Stimulated activated CD4-positive, alpha-beta T cell treated with anti-CD3 and anti-CD28 coated beads, Interleukin-12 subunit alpha, Interleukin-12 subunit beta, amount 100 ng/mL, for 4 hours (primary cell): ENCODE results near the gene TMEM89.
A peak's percentile ranks its signal among the peaks of the same experiment; 100 is the strongest.

ENCODE experiments used
- DNase-seq: peaks from one replicate; pipeline ENCODE4 v3.0.0-alpha.2; 2020

TMEM89 gene

GRCh38 chr3:48641396-48641795 is 19.8 kb upstream of the TMEM89 start:
- no peak for DNase-seq

GRCh38 chr3:48639944-48640606 is 18.5 kb upstream of the TMEM89 start:
- DNase-seq: no peak

- no peak for DNase-seq
These were observed 15.7 kb upstream of the TMEM89 start for GRCh38 chr3:48637305-48637704.

DNA sequence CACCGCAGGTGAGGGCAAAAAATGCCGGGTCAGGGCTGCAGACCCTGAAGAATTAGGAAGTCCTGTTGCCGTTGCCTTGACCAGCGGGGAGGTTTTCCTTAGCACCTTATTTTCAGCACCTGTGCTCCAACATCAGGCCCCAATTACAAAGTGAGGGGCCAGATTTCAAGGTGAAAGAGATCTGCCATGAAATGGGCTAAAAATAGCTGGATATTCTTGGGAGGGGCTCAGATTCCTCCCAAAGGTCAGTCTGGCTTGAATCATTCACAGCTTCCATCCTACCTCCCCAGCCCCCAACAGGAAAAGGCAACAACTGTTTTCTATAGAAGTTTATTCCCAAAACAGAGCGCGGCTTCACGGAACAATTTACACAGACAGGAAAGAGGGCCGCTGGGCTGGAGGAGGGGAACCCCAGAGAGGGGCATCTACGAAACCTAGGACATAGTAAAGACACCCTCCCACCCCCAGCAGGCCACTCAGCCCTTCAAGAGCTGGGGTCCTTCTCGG is 14.6 kb upstream of the TMEM89 start:
- DNase-seq: no peak

DNA sequence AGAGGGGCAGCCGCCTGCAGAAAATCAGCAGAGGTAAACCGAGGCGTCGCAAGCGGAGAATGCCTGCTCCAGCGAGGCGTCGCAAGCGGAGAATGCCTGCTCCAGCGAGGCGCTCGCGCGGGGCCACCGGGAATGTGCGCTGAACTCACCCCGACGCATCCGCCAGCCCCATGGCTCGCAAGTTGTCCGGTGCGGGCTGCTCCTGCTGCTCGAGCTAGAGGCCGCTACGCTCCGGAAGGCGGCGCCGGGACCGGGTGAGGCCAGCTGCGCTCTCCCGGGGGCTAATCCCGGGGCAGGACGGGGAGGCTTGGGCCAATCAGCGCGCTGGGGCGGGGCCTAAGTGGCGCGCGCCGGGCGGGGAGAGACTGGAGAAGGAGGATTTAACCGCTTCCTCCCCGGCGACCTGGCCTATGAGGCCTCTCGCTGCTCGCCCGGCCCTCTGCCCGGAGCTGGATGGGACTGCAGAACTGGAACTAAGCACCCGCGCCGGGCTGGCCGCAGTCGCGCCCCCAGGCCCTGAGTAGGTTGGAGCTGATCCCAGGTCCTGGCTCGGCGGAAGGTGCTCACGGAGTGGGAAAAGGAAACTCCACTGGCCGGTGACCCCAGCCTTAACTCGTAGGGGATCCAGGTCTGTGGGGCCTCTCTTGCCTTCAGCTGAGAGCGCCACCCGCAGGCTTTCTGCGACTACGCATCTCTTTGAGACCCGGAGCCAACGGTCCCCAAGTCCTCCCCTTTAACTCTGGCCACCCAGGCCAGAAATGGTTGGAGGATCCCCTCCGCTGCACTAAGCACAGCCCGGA is 13.9 kb upstream of the TMEM89 start, which contains the start of gene SLC26A6:
SLC26A6 (minus strand) TSS at position 240 of the 800 bp plus-strand sequence; CDS start at position 172, 68 bp downstream.
- peak; percentile 94 for DNase-seq

GRCh38 chr3:48634661-48635221 is 13.2 kb upstream of the TMEM89 start:
- peak; percentile 58 for DNase-seq

DNA sequence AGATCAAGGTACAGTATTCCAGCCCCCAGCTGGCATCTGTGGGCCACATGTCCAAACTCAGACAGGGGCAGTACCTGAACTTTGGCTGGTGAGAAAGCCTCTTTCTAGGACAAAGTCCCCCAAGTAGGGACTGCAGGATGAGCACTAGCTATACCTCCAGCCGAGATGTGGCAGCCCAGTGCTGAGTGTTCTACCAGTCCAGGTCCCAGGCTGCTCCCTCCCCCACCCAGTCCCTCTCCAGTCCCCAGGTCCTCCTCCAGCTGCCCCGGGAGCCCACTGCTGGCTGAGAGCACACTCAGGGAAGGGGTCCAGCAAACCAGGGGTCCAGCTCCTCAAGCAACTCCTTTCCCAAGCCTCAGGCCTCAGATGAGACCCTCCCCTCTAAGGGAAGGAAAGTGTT is 12.2 kb upstream of the TMEM89 start:
- no peak for DNase-seq

- no peak for DNase-seq
These were observed 11.7 kb upstream of the TMEM89 start for GRCh38 chr3:48633256-48633655.

- no peak for DNase-seq
These were observed 10.2 kb upstream of the TMEM89 start for GRCh38 chr3:48631516-48632448.

GRCh38 chr3:48630833-48631232 is 9.3 kb upstream of the TMEM89 start:
- DNase-seq: no peak

DNA sequence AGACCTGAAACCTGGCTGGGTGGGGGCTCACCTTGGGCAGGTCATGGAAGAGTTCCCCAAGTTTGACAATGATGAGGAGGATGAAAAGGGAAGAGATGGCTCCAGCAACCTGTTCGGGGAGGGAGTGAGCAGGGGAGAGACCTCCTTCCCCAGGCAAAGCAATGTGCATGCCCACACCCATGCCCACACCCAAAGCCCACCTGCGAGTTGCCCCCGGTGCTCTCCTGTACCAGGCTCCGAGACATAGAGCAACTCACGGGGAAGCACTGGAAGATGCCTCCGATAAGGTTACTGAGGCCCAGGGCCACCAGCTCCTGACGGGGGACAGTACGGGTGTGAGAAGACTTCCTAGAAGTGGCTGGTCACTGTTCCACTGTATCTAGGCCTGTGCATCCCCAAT is 8.8 kb upstream of the TMEM89 start:
- DNase-seq: no peak

DNA sequence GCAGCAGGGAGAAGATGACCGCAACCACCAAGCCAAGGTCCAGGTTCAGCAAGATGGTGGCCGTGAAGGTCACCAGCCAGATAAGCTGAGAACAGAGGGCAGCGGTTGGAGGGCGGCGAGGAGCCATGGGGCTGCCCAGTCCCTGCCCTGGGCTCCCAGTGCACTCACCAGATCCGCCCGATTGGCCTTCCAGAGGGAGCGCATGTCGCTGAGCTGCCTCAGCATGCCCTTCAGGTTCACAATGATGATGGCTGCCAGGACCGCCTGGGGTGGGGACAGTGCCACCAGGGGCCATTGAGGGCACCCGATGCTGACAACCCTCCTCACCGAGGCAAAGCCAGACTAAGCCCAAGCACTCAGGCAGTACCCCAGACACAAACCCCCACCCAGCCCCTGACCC is 8.3 kb upstream of the TMEM89 start:
- DNase-seq: no peak

- DNase-seq: no peak
These were observed 6.9 kb upstream of the TMEM89 start for GRCh38 chr3:48628277-48629017.

DNA sequence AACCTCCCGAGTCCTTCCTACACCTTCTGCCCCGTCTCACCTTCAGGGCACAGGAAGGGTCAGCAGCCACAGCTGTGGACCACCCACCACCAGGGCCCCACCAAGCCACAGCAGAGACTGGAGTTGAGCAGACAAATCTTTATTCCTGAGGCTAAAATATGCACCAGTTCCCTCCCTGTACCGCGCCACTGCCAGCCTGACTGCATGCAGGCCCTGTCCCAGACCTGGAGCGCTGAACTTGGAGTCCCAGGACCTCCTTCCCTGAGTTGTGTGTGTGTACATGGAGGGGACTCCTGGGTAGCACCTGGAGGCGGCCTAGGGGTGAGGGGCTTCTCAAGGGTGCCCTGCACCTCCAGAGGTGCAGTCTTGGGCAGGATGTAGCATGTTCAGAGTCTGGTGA is 4.0 kb upstream of the TMEM89 start:
- no peak for DNase-seq

- no peak for DNase-seq
These were observed 3.2 kb upstream of the TMEM89 start for GRCh38 chr3:48624767-48625166.

- DNase-seq: no peak
These were observed 2.4 kb upstream of the TMEM89 start for GRCh38 chr3:48623851-48624547.

GRCh38 chr3:48619541-48620524 is 1.7 kb downstream of the TMEM89 start:
- no peak for DNase-seq

GRCh38 chr3:48617559-48617958 is 4.0 kb downstream of the TMEM89 start:
- DNase-seq: no peak

GRCh38 chr3:48614044-48614443 is 7.5 kb downstream of the TMEM89 start:
- no peak for DNase-seq

GRCh38 chr3:48612309-48612708 is 9.3 kb downstream of the TMEM89 start:
- no peak for DNase-seq
